RPMI8226 (cell line): ENCODE data around the gene FAM200A.
"Not testable (repeated sequence)": the region's sequence is repeated elsewhere in the genome, so short reads cannot be mapped to it uniquely, and the experiment has no call there.

Experiments used
- DNase-seq: peaks from one replicate; pipeline ENCODE4 v3.0.0-alpha.2; 2015

FAM200A gene

DNA sequence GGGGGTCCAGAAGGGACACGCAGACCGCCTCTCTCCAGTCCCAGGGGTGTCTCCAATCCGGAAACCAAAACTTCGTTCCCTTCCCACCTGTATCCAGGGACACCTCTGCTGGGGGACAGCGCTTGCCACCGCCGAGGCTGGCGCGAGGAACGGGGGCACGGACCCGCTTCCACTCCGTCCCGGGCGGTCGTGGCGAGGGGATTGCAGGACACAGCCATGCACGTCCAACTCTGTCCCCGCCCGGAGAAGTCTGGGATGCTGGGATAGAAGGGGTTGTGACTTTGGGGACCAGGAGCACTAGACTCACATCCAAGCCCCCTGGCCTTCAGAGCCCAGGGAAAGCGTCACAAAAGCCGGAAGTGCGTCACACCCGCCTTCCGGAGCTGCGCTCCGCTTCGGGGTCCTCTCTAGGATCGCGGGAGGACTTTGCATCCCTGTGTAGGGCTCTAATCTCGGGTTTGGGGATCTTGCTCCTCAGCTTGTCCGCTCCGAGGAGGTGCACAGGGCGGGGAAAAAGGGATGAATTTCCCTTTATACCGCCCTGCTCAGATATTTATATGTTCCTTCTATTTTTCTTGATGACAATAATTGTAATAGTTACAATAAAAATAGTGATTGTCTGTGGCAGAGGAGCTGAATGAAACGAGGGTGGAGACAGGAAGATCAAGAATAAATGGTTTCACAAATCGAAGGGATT, at the start of gene FAM200A:
TSS of gene FAM200A (minus strand) at position 348 of the 697 bp plus-strand sequence. CDS start 3,707 bp downstream, outside the sequence.
- DNase-seq, result peak; percentile 95

DNA sequence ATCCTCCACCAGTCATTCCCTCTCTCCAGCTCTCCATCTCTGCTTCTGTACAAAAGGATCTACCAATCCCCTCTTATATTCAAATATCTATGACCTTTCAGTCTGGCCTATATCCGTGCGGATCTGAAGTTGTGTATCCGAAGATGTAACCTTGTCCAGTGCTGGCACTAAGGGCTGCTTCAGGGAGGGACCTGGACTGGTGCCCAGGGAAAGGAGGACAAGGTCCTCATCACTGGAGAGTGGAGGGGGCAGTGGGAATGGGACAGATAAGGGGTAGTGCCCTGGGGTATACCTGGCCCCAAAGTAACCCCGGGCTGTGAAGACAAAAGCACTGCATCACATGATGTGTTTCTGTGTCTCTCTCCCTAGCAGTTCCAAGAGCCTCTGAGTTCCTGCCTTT, 47.9 kb upstream of the FAM200A start:
- DNase-seq, result no peak

DNA sequence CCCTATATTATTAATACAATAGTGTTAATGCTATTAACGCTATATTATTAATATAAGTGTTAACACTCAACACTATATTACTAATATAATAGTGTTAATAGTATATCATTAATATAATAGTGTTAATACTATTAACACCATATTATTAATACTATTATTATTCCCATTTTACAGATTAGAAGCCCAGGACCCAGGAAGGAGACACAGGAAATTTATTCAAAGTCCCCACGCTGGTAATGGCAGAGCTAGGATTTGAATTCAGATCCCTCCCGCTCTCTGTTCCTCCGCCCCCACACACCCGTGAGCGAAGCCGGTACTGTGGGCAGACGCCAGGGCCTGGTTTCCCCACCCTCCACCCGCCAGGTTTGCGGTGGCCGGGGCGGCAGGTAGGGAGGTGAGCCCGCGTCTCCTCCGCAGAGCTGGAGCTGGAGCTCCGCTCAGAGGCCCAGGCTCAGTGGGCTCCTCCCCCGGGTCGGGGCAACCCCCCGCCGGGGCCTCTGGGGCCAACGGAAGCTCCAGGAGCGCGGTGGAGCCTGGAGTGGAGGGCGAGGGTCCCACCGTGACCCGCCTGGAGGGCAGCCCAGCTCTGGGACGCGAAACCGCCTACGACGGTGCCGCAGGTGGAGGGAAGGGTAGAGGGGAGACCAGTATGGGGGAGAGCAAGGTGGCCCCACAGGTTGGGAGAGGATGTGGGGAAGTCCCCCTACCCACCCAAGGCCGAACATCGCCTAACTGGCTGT, 46.0 kb upstream of the FAM200A start, which contains the start of gene TMEM225B:
TSS of gene TMEM225B (plus strand) at position 506 of the 740 bp plus-strand sequence. CDS start 6,122 bp downstream, outside the sequence.
- no peak for DNase-seq

DNA sequence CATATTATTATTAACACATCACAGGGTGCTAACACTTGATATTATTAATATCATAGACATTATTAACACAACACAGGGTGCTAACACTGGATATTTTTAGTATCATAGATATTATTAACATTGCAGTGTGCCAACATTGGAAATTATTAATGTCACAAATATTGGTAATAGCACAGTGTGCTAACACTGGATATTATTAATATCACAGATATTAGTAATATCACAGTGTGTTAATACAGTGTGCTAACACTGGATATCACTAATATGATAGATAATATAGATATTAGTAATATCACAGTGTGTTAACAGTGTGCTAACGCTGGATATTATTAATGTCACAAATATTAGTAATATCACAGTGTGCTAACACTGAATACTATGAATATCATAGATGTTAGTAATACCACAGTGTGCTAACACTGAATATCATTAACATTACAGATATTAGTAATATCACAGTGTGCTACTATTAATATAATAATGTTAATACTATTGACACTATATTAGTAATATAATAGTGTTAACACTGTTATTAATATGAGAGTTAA, 44.6 kb upstream of the FAM200A start:
- no peak for DNase-seq

DNA sequence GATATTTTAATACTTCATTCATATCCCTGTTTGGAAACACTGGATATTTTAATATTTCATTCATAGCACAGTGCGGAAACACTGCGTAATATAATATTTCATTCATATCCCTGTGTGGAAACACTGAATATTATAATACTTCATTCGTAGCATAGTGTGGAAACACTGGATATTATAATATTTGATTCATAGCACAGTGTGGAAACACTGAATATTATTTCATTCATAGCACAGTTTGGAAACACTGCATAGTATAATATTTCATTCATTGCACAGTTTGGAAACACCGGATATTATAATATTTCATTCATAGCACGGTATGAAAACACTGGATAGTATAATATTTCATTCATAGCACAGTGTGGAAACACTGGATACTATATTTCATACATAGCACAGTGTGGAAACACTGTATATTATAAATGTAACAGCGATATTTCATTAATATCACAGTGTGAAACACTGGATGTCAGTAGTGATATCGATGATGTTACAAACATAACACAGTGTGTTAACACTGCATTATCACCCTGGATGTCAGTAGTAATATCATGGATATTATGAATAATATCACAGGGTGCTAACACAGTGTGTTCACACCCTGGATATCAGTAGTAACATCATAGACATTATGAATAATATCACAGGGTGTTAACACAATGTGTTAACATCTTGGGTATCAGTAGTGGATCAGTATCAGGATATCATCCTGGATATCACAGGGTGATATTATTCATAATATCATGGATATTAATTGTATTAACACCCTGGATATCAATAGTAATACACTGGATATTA, 43.2 kb upstream of the FAM200A start:
- no peak for DNase-seq

DNA sequence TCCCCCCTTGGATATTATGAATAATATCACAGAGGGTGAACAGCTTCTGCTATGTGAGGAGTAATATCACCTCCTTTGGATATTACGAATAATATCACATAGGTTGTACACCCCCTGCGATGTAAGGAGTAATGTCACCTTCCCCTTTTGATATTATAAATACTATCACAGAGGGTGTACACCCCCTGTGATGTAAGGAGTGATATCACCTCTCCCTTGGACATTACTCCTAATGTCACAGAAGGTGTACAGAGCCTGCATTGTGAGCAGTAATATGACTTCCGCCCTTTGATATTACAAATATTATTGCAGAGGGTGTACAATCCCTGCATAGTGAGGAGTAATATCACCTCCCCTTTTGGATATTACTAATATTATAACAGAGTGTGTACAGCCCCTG, 37.0 kb upstream of the FAM200A start:
- no peak for DNase-seq

DNA sequence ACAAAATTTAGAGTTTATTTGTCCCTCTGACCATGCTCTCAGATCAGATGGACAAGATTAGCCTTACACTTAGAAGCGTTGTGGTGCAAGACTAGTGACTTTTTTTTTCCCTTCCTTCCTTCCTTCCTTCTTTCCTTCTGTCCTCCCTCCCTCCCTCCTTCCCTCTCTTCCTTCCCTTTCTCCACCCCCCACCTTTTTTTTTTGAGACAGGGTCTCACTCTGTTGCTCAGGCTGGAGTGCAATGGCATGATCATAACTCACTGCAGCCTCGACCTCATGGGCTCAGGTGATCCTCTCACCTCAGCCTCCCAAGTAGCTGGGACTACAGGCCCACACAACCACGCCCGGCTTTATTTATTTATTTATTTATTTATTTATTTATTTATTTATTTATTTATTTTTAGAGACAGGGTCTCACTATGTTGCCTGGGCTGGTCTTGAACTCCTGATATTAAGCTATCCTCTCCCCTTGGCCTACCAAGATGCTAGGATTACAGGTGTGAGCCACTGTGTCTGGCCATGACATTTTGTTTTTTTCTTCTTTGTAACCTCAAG, 28.9 kb upstream of the FAM200A start:
- DNase-seq, result not testable (repeated sequence)

DNA sequence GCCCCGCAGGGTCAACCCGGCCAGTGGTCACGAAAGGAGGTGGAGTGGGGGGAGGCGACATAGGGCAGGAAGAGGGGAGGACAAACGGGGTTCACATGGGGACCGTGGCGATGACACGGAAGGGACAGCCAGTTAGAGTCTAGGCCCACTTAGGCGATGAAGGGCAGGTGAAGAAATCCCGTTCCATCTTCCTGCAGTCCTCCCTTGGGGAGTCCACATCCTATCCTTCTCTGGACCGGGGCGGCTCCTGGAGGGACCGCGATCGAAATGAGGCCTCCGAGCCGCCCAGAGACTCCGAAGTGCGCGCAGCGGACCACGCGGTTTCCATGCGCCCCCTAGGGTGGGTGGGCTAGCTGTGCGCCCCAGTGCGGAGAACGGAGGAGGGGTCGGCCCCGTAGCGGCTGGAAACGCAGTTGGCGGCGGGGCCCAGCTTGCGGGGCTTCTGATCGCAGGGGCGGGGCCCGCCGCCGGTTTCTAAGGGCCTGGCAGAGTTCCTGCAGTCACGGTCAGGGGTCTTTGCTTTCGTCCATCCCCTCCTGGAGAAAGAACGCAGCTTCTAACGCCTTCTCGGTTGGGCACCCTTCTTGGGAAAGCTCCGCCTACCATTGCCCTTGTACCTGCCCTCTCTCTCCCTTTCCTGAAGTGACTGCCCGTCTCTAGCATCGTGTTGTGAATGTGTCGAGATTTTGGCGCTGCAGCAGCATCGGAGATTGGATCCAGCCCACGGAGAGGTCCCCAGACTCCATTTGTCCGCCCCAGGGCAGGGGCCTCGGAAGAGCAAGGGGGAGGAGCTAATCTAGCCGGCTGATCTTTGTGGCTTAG, 28.3 kb upstream of the FAM200A start:
- DNase-seq, result no peak

DNA sequence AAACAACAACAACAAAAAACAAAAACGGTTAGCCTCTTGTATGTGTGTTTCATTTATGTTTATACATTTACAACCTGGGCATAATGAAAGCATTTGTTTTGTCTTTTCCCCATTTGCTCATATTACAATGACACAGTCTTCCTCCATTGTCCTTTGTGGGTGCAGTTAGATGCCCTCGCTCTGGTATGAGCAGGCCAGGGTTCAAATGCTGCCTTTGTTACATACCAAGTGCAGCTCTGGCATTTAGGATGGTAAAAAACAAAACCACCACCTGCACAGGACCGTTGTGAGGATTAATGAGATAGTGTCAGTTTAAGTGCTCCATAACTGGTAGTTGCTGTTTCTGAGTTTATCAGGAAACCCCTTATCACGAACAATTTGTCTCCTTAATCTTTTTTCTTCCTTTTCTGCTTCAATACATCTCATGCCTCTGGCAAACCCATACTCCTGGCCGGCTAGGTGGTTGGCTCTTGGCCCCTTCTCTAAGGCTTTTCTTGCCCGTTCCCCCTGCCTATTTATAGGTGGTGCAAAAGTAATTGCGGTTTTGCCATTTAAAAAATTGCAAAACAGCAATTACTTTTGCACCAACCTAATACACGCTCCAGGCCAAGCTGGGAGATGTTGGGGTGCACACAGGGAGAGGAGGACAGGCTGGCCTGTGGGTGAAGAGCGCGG, 27.5 kb upstream of the FAM200A start:
- DNase-seq, result no peak

DNA sequence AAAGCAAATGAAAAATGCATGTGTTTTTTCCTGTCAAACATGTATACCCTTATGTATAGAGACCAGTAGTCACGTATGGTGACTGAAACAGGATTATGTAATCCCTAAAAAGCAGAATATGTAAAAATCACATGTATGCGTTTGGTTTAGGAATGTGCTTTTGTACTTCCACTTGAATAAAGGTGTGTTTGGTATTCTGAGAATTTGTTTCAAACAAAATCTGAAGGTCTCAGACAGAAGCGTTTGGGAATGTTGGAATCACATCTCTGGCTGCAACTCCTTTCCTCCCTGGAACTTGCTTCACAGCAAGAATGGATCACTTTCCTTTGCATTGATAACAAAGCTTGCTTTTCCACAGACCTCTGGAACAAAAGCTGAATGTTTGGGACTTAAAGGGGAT, 24.3 kb upstream of the FAM200A start:
- no peak for DNase-seq

DNA sequence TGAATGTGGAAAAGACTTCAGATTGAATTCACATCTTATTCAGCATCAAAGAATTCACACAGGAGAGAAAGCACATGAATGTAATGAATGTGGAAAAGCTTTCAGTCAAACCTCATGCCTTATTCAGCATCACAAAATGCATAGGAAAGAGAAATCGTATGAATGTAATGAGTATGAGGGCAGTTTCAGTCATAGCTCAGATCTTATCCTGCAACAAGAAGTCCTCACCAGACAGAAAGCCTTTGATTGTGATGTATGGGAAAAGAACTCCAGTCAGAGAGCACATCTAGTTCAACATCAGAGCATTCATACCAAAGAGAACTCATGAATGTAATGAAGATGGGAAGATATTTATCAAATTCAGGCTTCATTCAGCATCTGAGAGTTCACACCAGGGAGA, 21.3 kb upstream of the FAM200A start:
- no peak for DNase-seq

DNA sequence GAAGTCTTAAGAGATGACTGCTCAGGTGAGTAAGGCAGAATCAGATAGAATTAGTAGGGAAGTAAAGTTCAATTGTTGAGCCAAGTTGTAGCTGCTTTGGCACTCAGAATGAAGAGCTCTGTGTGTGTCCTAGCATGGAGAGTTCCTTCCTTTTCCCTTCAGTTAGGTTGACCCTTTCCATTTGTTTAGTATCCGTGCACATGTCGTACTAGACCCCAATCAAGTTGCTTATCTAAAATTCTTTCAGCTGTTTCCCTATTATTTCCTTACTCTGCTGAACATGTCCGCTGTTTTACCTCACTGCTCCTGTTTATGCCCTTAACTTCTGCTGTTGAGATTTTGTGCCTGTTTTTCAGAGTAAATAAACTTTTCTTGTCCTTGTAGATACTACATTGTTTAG, 19.9 kb upstream of the FAM200A start:
- no peak for DNase-seq

DNA sequence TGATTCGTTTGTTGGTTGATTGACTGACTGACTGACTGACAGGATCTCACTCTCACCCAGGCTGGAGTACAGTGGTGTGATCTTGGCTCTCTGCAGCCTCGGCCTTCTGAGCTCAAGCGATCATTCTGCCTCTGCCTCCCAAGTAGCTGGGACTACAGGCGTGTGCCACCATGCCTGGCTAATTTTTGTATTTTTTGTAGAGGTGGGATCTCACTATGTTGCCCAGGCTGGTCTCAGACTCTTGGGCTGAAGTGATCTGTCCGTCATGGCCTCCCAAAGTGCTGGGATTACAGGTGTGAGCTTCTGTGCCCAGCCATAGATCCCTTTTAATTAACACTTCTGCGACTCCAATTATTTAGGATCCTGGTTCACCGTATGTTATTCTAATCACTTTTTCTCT, 16.9 kb upstream of the FAM200A start:
- not testable (repeated sequence) for DNase-seq

DNA sequence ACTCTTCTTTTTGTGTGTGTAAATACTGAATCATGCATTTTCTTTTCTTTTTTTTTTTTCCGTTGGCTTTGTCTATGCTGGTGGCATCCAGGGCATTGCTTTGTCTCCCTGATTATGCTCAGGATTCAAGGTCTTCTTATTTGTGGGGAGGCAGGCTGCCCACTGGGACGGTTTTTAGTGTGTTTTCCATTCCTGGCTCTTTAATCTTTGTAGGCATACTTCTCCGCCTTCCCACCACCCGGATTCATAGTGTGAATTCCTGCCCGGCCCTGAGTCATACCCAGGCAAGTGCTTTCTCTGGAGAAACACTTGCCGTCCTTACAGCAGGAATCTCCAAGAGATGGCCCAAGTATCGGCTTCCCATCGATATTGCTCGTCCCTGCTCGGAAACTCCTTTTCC, 11.7 kb upstream of the FAM200A start:
- DNase-seq, result no peak

DNA sequence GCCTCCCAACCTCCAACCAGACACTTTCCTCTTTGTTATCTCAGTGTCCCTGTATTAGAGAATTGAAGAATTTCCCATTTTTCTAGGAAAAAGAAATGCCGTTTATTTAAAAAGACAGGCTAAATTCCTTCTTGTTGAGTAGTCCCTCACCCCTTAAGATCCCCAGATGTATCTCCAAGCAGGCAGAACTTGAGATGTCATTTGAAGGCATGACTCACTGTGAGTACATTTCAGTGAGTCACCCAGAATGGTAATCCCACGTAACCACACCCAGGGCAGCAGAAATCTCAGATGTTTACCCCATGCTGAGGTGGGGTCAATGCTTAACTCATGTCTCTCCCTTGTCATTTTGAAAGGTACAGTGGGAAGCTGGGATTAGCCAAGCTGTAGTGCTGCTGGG, 10.9 kb upstream of the FAM200A start:
- no peak for DNase-seq

DNA sequence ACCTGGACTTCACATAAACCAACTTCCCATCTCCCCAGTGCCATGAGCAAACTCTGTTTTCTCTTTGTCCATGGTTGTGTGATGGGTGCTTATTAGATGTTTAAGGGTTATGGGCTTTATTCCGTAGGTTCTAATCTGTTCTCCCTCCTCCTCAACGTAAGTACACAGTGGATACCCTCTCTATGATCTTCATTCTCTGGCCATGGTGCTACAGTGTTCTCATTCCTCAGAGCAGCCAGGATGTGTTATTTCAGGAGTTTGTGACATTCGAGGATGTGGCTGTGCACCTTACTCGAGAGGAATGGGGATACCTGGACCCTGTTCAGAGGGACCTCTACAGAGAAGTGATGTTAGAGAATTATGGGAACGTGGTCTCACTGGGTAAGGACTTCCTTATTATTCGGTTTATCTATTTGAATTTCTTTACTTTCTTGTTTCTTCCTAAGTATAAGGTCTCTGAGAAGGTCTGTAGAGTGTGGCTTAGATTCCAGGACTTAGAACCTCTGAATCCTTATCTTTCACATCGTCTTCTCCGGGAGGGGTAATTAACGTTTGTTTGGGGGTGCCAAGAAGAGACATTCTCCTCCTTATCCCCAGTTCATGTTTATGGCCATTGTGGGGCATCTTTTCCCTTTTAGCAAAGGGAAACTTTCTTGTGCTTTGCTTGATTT, 10.3 kb upstream of the FAM200A start:
- no peak for DNase-seq

DNA sequence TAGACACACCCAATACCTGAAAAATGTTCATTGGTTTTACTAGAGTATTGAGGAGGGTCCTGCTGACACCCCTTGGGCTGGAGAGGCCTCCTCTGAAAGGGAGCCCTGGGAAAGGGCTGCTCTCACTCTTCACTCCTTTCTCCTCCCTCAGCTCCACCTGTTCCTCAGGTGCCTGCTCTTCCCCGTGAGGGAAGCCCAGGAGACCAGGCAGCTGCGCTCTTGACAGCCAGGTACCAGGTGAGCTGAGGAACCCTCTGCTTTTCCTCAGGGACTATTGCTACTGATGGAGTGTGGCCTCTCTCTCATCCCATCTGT, 9.8 kb upstream of the FAM200A start:
- no peak for DNase-seq

DNA sequence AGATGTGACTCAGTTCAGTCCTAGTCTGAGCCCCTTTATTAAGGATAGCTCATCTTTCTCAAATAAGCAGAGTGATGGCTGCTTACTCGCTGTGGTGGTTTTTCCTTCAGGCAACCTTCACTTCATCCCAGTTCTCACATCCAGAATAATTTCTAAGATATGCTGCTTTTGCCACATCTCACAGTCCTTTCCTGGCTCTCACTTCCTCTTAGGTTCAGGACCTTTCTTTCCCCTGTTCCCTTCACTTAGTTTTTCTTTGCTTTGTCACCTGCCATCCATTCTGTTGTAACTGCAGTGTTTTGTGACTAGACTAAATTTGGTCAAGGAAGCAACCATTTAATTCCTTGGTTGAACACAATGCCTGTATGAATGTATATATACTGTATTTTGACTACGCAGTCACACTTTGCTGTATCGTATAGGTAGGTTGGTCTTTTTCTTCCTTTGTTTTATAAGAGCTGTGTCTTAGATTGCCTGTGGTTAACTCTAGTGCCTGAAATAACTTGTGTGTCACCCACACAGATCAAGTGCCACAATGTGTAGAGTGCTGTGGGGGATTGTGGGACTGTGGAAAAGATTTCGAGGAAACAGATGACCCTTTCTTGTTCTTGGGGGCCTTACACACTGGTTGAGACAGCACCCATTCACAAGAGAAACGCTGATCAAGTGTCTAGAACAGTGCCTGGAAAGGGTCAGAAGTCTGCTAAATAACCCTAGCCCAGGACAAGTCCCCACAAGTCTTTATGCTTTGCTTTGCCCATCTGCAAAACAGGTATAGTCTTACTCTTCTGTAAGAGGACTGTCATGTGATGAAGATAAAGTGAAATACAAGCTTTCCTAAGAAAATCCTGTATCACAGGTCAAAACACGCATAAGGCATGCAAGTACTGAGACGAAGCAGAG, 9.2 kb upstream of the FAM200A start:
- DNase-seq, result no peak

DNA sequence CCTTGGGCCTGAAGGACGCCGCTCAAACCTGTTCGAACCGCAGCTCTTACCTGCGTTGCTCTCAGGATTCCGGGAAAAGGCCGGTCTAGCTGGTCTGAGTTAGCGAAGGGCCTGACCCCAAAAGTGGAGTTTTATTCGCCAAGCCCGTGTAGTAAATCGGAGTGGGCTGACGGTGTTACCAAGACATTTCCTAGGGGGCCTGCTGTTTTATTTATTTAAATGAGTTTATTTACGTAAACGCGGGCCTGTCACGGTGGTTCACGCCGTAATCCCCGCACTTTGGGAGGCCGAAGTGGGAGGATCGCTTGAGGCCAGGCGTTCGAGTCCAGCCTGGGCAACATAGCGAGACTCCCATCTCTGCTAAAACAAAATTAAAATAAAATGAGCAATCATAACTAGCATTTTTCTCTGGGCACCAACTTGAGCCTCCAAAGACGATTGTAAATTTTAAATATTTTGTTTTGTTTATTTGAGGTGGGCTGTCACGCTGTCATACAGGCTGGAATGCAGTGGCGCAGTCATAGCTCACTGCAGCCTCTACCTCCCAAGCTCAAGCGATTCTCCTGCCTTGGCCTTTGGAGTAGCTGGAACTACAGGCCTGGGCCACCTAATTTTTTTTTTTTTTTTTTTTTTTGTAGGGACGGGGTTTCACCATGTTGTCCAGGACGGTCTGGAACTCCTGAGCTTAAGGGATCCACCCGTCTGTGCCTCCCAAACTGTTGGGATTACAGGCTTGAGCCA, 7.4 kb upstream of the FAM200A start:
- DNase-seq, result no peak
